Measurements from ENCODE around the gene MX2. TPM values are rescaled to one million over a fixed set of nuclear protein-coding genes. Genes with fewer than 3 reads are reported as not detected.

The MX2 gene
- total and polyA plus RNA-seq, 2 experiments from 2014 or later = 5.4 to 9.2 TPM

DNA sequence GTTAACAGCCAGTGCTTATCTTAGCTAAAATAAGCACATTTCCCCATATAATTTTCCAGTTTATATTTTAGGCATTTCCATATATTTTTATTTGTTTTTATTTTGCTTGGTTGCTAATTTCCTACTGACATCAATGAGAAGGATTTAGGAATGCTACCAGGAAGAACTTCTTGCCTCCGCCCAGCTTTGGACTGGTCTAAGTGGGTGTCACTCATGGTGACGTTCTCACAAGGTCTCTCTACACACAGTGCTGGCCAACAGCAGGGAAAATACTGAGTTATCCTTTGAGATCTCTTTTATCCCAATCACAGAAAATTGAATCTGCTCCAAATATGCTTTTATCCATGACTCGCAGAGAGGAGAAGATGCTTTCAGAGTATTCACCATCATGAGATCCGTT lies 77.4 kb downstream of the MX2 start:
- ATAC-seq (no peak), DNase-seq (ENCODE audit: low spot score) (no peak)
- no peak for TF ChIP-seq JUNB (IDR thresholded peaks at IDR 0.05; ENCODE audit: unreplicated experiment)
- no peak for TF ChIP-seq CTCF (conservative IDR thresholded peaks at IDR 0.05; ENCODE audit: low read depth in 2 of 2)
- Mint-ChIP-seq H3K27me3 (ENCODE audit: insufficient read depth, low read depth, poor library complexity) (peaks cover 2% of the 10 kb centered on the region), H3K27ac (no peak overlapping the region), H3K4me3 (no peak overlapping the region), H3K9me3 (no peaks in the 10 kb centered on the region), H3K36me3 (ENCODE audit: low read depth) (peaks cover 10% of the 10 kb centered on the region), H3K4me1 (peaks cover 4% of the 10 kb centered on the region; the same call in 1 of the 3 replicates)
- H3K79me2 ChIP-seq (replicated peaks; ENCODE audit: insufficient read depth) = no peaks in the 10 kb centered on the region
- no peaks in the 10 kb centered on the region for H3K9me2 ChIP-seq (ENCODE audit: insufficient read depth)
- H3K27me3 ChIP-seq (ENCODE audit: insufficient read depth) = no peaks in the 10 kb centered on the region
- H4K20me1 ChIP-seq (replicated peaks; ENCODE audit: insufficient read depth) = no peaks in the 10 kb centered on the region
- no peak overlapping the region for H3K27ac ChIP-seq (ENCODE audit: low read depth)
- H3K36me3 ChIP-seq (ENCODE audit: insufficient read depth) = no peaks in the 10 kb centered on the region
- H3F3A ChIP-seq (replicated peaks; ENCODE audit: low read depth) = no peaks in the 10 kb centered on the region
- H3K4me1 ChIP-seq (ENCODE audit: insufficient read depth) = no peaks in the 10 kb centered on the region
- no peak overlapping the region for H2AFZ ChIP-seq
- no peak overlapping the region for H3K4me2 ChIP-seq
- no peak overlapping the region for H3K4me3 ChIP-seq

GRCh38 chr21:41441546-41441945 lies 79.7 kb downstream of the MX2 start:
- no peak overlapping the region for H3K4me3 Mint-ChIP-seq
- no peak overlapping the region for H3K27ac Mint-ChIP-seq
- H3K9me3 Mint-ChIP-seq = no peaks in the 10 kb centered on the region
- Histone ChIP-seq H3K4me2 (no peak overlapping the region), H3K36me3 (ENCODE audit: insufficient read depth) (no peaks in the 10 kb centered on the region), H4K20me1 (replicated peaks; ENCODE audit: insufficient read depth) (no peaks in the 10 kb centered on the region), H3K27me3 (ENCODE audit: insufficient read depth) (no peaks in the 10 kb centered on the region), H3K9me2 (ENCODE audit: insufficient read depth) (no peaks in the 10 kb centered on the region), H2AFZ (no peak overlapping the region), H3K4me3 (no peak overlapping the region), H3K79me2 (replicated peaks; ENCODE audit: insufficient read depth) (no peaks in the 10 kb centered on the region), H3K27ac (ENCODE audit: low read depth) (no peak overlapping the region), H3F3A (replicated peaks; ENCODE audit: low read depth) (no peaks in the 10 kb centered on the region), H3K4me1 (ENCODE audit: insufficient read depth) (no peaks in the 10 kb centered on the region)
- H3K4me1 Mint-ChIP-seq = peaks cover 8% of the 10 kb centered on the region; the same call in 1 of the 3 replicates
- ATAC-seq (no peak), DNase-seq (ENCODE audit: low spot score) (no peak)
- peaks cover 4% of the 10 kb centered on the region for H3K27me3 Mint-ChIP-seq (ENCODE audit: insufficient read depth, low read depth, poor library complexity)
- peaks cover 5% of the 10 kb centered on the region for H3K36me3 Mint-ChIP-seq (ENCODE audit: low read depth)
- TF ChIP-seq ZNF114 (CRISPR knock-in tag; IDR thresholded peaks at IDR 0.05) (no peak), ZNF331 (CRISPR knock-in tag; IDR thresholded peaks at IDR 0.05; ENCODE audit: low read depth) (no peak), CREB1 (CRISPR knock-in tag; IDR thresholded peaks at IDR 0.05; ENCODE audit: low read depth) (no peak), CTCF (conservative IDR thresholded peaks at IDR 0.05; ENCODE audit: low read depth in 2 of 2) (no peak), EZH2phosphoT487 (IDR thresholded peaks at IDR 0.05; ENCODE audit: unreplicated experiment) (no peak), NANOG (IDR thresholded peaks at IDR 0.05; ENCODE audit: borderline replicate concordance) (no peak), STAT1 (IDR thresholded peaks at IDR 0.05; ENCODE audit: unreplicated experiment) (no peak)
- TF ChIP-seq, protein P1, sequence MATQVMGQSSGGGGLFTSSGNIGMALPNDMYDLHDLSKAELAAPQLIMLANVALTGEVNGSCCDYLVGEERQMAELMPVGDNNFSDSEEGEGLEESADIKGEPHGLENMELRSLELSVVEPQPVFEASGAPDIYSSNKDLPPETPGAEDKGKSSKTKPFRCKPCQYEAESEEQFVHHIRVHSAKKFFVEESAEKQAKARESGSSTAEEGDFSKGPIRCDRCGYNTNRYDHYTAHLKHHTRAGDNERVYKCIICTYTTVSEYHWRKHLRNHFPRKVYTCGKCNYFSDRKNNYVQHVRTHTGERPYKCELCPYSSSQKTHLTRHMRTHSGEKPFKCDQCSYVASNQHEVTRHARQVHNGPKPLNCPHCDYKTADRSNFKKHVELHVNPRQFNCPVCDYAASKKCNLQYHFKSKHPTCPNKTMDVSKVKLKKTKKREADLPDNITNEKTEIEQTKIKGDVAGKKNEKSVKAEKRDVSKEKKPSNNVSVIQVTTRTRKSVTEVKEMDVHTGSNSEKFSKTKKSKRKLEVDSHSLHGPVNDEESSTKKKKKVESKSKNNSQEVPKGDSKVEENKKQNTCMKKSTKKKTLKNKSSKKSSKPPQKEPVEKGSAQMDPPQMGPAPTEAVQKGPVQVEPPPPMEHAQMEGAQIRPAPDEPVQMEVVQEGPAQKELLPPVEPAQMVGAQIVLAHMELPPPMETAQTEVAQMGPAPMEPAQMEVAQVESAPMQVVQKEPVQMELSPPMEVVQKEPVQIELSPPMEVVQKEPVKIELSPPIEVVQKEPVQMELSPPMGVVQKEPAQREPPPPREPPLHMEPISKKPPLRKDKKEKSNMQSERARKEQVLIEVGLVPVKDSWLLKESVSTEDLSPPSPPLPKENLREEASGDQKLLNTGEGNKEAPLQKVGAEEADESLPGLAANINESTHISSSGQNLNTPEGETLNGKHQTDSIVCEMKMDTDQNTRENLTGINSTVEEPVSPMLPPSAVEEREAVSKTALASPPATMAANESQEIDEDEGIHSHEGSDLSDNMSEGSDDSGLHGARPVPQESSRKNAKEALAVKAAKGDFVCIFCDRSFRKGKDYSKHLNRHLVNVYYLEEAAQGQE (IDR thresholded peaks at IDR 0.05; ENCODE audit: unreplicated experiment) = no peak
- TF ChIP-seq, protein P2, sequence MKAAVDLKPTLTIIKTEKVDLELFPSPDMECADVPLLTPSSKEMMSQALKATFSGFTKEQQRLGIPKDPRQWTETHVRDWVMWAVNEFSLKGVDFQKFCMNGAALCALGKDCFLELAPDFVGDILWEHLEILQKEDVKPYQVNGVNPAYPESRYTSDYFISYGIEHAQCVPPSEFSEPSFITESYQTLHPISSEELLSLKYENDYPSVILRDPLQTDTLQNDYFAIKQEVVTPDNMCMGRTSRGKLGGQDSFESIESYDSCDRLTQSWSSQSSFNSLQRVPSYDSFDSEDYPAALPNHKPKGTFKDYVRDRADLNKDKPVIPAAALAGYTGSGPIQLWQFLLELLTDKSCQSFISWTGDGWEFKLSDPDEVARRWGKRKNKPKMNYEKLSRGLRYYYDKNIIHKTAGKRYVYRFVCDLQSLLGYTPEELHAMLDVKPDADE (IDR thresholded peaks at IDR 0.05) = no peak
